DMS114 treated with DMSO at 0.1 percent for 48 hours (cell line): ENCODE data around the gene VSIR.
A peak's percentile ranks its signal among the peaks of the same experiment; 100 is the strongest.

Experiments
- DNase-seq: peaks from one replicate; lab custom pipeline; 2025; ENCODE audit not compliant: unreplicated experiment; lab: John Stamatoyannopoulos, UW

VSIR gene

GRCh38 chr10:71715860-71716259 lies 57.5 kb downstream of the VSIR start:
- DNase-seq, result no peak

- DNase-seq, result no peak
Measured at GRCh38 chr10:71715026-71715425, 58.3 kb downstream of the VSIR start.

GRCh38 chr10:71714592-71714991 lies 58.7 kb downstream of the VSIR start:
- no peak for DNase-seq

- DNase-seq, result no peak
Measured at GRCh38 chr10:71714031-71714410, 59.3 kb downstream of the VSIR start.

GRCh38 chr10:71713135-71714030 lies 59.9 kb downstream of the VSIR start:
- DNase-seq, result no peak

GRCh38 chr10:71712572-71713134 lies 60.7 kb downstream of the VSIR start:
- DNase-seq, result no peak

- no peak for DNase-seq
Measured at GRCh38 chr10:71712170-71712569, 61.1 kb downstream of the VSIR start.

GRCh38 chr10:71711052-71711623 lies 62.2 kb downstream of the VSIR start:
- no peak for DNase-seq

GRCh38 chr10:71710519-71710918 lies 62.8 kb downstream of the VSIR start:
- DNase-seq, result no peak

- no peak for DNase-seq
Measured at GRCh38 chr10:71708897-71709882, 64.1 kb downstream of the VSIR start.

GRCh38 chr10:71708301-71708703 lies 65.0 kb downstream of the VSIR start:
- peak; percentile 31 for DNase-seq

- no peak for DNase-seq
Measured at GRCh38 chr10:71707240-71707789, 66.0 kb downstream of the VSIR start.

GRCh38 chr10:71706216-71707121 lies 66.9 kb downstream of the VSIR start:
- no peak for DNase-seq

GRCh38 chr10:71705582-71705981 lies 67.7 kb downstream of the VSIR start:
- DNase-seq, result no peak

- no peak for DNase-seq
Measured at GRCh38 chr10:71704816-71705215, 68.5 kb downstream of the VSIR start.

- DNase-seq, result no peak
Measured at GRCh38 chr10:71703577-71703976, 69.7 kb downstream of the VSIR start.

- DNase-seq, result no peak
Measured at GRCh38 chr10:71701496-71702132, 71.7 kb downstream of the VSIR start.

- no peak for DNase-seq
Measured at GRCh38 chr10:71700731-71701368, 72.5 kb downstream of the VSIR start.

GRCh38 chr10:71698737-71699136 lies 74.6 kb downstream of the VSIR start:
- DNase-seq, result no peak
